Measurements from ENCODE around the gene TRIML2.

DNA sequence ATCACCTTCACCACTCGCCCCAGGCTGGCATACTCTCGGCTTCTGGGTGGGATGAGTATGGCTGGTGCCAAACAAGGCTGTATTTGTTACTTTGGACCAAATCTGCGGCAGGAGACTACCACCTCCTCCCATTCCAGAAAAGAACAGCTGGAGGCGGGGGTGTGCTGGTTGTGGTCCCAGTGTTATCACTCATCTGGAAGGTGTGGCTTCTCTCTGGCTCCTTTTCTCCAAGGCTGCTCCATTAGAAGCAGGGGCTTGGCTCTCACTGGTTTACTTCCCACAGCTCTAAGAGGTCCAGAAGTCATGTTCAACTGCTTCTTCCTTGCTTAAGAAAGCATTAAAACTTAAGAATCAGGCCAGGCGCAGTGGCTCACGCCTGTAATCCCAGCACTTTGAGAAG is 2.6 kb upstream of the TRIML2 start:
- TF ChIP-seq, protein P1, sequence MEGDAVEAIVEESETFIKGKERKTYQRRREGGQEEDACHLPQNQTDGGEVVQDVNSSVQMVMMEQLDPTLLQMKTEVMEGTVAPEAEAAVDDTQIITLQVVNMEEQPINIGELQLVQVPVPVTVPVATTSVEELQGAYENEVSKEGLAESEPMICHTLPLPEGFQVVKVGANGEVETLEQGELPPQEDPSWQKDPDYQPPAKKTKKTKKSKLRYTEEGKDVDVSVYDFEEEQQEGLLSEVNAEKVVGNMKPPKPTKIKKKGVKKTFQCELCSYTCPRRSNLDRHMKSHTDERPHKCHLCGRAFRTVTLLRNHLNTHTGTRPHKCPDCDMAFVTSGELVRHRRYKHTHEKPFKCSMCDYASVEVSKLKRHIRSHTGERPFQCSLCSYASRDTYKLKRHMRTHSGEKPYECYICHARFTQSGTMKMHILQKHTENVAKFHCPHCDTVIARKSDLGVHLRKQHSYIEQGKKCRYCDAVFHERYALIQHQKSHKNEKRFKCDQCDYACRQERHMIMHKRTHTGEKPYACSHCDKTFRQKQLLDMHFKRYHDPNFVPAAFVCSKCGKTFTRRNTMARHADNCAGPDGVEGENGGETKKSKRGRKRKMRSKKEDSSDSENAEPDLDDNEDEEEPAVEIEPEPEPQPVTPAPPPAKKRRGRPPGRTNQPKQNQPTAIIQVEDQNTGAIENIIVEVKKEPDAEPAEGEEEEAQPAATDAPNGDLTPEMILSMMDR (optimal IDR thresholded peaks at IDR 0.05 in 1 of 3, IDR thresholded peaks at IDR 0.05 in 1 of 3, conservative IDR thresholded peaks at IDR 0.05 in 1 of 3; ENCODE audit: extremely low read depth in 1 of 3, insufficient read depth in 2 of 3, low read length in 3 of 3), result no peak
- no peak for TF ChIP-seq EZH2 (IDR thresholded peaks at IDR 0.05; ENCODE audit: low read length)

Data from keratinocyte (primary cell).